AG09309 (cell line): ENCODE measurements around the gene MAGI2.

ENCODE experiments used
- DNase-seq: peaks from one replicate; pipeline ENCODE4 v3.0.0-alpha.2; 2010; ENCODE audit warnings: low read depth
- H3K4me3 ChIP-seq: 2 replicates; pipeline ENCODE4 v1.5.1; 2011; ENCODE audit warnings: mild to moderate bottlenecking, low read depth, low read length, moderate library complexity; ENCODE audit not compliant: control insufficient read depth
- CTCF ChIP-seq: IDR thresholded peaks from 2 replicates; pipeline ENCODE4 v1.5.1; 2011; ENCODE audit warnings: mild to moderate bottlenecking, low read depth, low read length, inconsistent platforms; ENCODE audit not compliant: insufficient read depth, control insufficient read depth; ENCODE audit errors: missing control alignments

MAGI2 gene

GRCh38 chr7:79296553-79297320 is 156.7 kb downstream of the MAGI2 start:
- no peak overlapping the region for H3K4me3 ChIP-seq
- no peak for DNase-seq
- no peak for TF ChIP-seq CTCF

GRCh38 chr7:79293655-79294142 is 159.8 kb downstream of the MAGI2 start:
- no peak for DNase-seq
- TF ChIP-seq CTCF = no peak
- H3K4me3 ChIP-seq = no peak overlapping the region

- no peak for TF ChIP-seq CTCF
- DNase-seq = no peak
- no peak overlapping the region for H3K4me3 ChIP-seq
Observed at GRCh38 chr7:79292834-79293233, 160.6 kb downstream of the MAGI2 start.

GRCh38 chr7:79291498-79291865 is 162.0 kb downstream of the MAGI2 start:
- no peak for DNase-seq
- TF ChIP-seq CTCF = no peak
- no peak overlapping the region for H3K4me3 ChIP-seq

- H3K4me3 ChIP-seq = no peak overlapping the region
- no peak for TF ChIP-seq CTCF
- no peak for DNase-seq
Observed at GRCh38 chr7:79290841-79291497, 162.5 kb downstream of the MAGI2 start.

DNA sequence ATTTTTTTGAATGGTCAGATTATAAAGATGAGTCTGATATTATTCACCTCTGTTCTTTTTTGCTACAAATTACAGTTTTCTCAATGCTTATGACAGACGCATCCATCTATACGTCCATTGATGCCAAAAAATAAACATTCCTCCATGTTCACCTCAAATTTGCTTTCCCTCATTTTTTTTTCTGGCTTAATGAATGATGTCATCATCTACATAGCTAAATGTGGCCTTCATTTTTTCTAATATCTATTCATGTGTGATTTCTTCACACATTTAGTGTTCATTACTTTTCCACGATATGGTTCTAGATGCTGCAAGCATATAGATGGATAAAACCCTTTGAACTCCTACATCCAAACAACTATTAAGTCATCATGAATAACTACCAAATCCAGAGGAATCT is 163.1 kb downstream of the MAGI2 start:
- no peak for DNase-seq
- H3K4me3 ChIP-seq = no peak overlapping the region
- no peak for TF ChIP-seq CTCF
